HepG2 (cell line): Measurements from ENCODE around the gene DCP1B. TPM values are rescaled to one million over a fixed set of nuclear protein-coding genes. Genes with fewer than 3 reads are reported as not detected.

Source experiments
- ARNTL ChIP-seq: sonication (generic); formaldehyde crosslinking; IDR thresholded peaks from 2 replicates; pipeline ENCODE4 v1.4.0; 2020; ENCODE audit warnings: mild to moderate bottlenecking, missing genetic modification reagents
- CTCF ChIP-seq: sonication (generic); formaldehyde crosslinking; IDR thresholded peaks from 2 replicates; pipeline ENCODE4 v1.5.0; 2020; ENCODE audit warnings: mild to moderate bottlenecking, missing genetic modification reagents, moderate library complexity
- FLYWCH1 ChIP-seq: sonication (generic); formaldehyde crosslinking; IDR thresholded peaks from 2 replicates; pipeline ENCODE4 v1.8.1; 2023; ENCODE audit warnings: mild to moderate bottlenecking, missing genetic modification reagents
- FOXJ3 ChIP-seq: sonication (generic); formaldehyde crosslinking; IDR thresholded peaks from 2 replicates; pipeline ENCODE4 v1.4.0; 2020; ENCODE audit warnings: missing genetic modification reagents, mild to moderate bottlenecking, borderline replicate concordance
- HIVEP1 ChIP-seq: sonication (generic); formaldehyde crosslinking; IDR thresholded peaks from 2 replicates; pipeline ENCODE4 v1.4.0; 2020; ENCODE audit warnings: mild to moderate bottlenecking, missing genetic modification reagents
- HOXA3 ChIP-seq: sonication (generic); formaldehyde crosslinking; IDR thresholded peaks from 2 replicates; pipeline ENCODE4 v1.5.0; 2020; ENCODE audit warnings: missing genetic modification reagents
- IRX3 ChIP-seq: sonication (generic); formaldehyde crosslinking; IDR thresholded peaks from 2 replicates; pipeline ENCODE4 v1.8.1; 2023; ENCODE audit warnings: mild to moderate bottlenecking, low read depth, missing genetic modification reagents, borderline replicate concordance
- ISL2 ChIP-seq: sonication (generic); formaldehyde crosslinking; IDR thresholded peaks from 2 replicates; pipeline ENCODE4 v1.5.0; 2020; ENCODE audit warnings: missing genetic modification reagents
- KLF13 ChIP-seq: sonication (generic); formaldehyde crosslinking; IDR thresholded peaks from 2 replicates; pipeline ENCODE4 v1.4.0; 2020; ENCODE audit warnings: mild to moderate bottlenecking, missing genetic modification reagents
- MTF2 ChIP-seq: sonication (generic); formaldehyde crosslinking; IDR thresholded peaks from 2 replicates; pipeline ENCODE4 v1.5.0; 2020; ENCODE audit warnings: missing genetic modification reagents, borderline replicate concordance
- REPIN1 ChIP-seq: sonication (generic); formaldehyde crosslinking; IDR thresholded peaks from 2 replicates; pipeline ENCODE4 v1.8.0; 2022; ENCODE audit warnings: missing genetic modification reagents, low read depth, mild to moderate bottlenecking, borderline replicate concordance
- SATB2 ChIP-seq: sonication (generic); formaldehyde crosslinking; IDR thresholded peaks from 2 replicates; pipeline ENCODE4 v1.5.0; 2020; ENCODE audit warnings: missing genetic modification reagents
- SP1 ChIP-seq, 2 experiments: fragments of 450-650 bp in 1 of 2; sonication (generic) in 1 of 2; formaldehyde crosslinking in 1 of 2; IDR thresholded peaks; 2 replicates each; pipeline versions ENCODE4 v1.4.0 to v1.6.1; 2016 to 2020; ENCODE audit warnings: missing genetic modification reagents in 1 of 2
- SRSF9 ChIP-seq: fragments of 200-400 bp; formaldehyde crosslinking; IDR thresholded peaks from 2 replicates; pipeline ENCODE4 v1.6.1; 2018; ENCODE audit warnings: borderline replicate concordance, mild to moderate bottlenecking, low read depth, low read length; ENCODE audit not compliant: insufficient read depth, poor library complexity, severe bottlenecking
- TGIF2 ChIP-seq: IDR thresholded peaks from 2 replicates; pipeline ENCODE4 v1.6.1; 2016; ENCODE audit warnings: control low read depth, missing compliant biosample characterization
- TRIM24 ChIP-seq: sonication (generic); formaldehyde crosslinking; IDR thresholded peaks from 2 replicates; pipeline ENCODE4 v1.8.0; 2022; ENCODE audit warnings: mild to moderate bottlenecking, missing genetic modification reagents
- ZNF18 ChIP-seq: sonication (generic); formaldehyde crosslinking; IDR thresholded peaks from 2 replicates; pipeline ENCODE4 v1.8.0; 2022; ENCODE audit warnings: mild to moderate bottlenecking, missing genetic modification reagents; ENCODE audit not compliant: insufficient replicate concordance
- ZNF431 ChIP-seq: sonication (generic); formaldehyde crosslinking; IDR thresholded peaks from 2 replicates; pipeline ENCODE4 v1.9.0; 2022; ENCODE audit warnings: missing genetic modification reagents, low read depth, mild to moderate bottlenecking, borderline replicate concordance
- ZNF546 ChIP-seq: sonication (generic); formaldehyde crosslinking; conservative IDR thresholded peaks from 2 replicates; pipeline ENCODE4 v1.8.1; 2023; ENCODE audit warnings: mild to moderate bottlenecking, missing genetic modification reagents
- ZNF709 ChIP-seq: sonication (generic); formaldehyde crosslinking; IDR thresholded peaks from 2 replicates; pipeline ENCODE4 v1.5.0; 2020; ENCODE audit warnings: mild to moderate bottlenecking, missing genetic modification reagents
- ZNF777 ChIP-seq: sonication (generic); formaldehyde crosslinking; IDR thresholded peaks from 2 replicates; pipeline ENCODE4 v1.4.0; 2020; ENCODE audit warnings: missing genetic modification reagents
- polyA plus RNA-seq, 8 experiments: library from polyadenylated mRNA; depleted of rRNA in 3 of 8; stranded (reverse) in 7 of 8; unstranded in 1 of 8; fragments of >200 nt; fragmentation: Illumina TruSeq in 4 of 8; extraction: Trizol in 4 of 8; gene quantifications; 2 replicates each; pipeline versions ENCODE4 v1.2.1 to v1.2.3, GENCODE V29; 2011 to 2016; ENCODE audit warnings: low read depth in 4 of 8, missing spikeins in 1 of 8, mixed read lengths in 1 of 8; ENCODE audit not compliant: insufficient read depth in 1 of 8
- total RNA-seq, 5 experiments: library from RNA; depleted of rRNA; stranded (reverse); fragments of >200 nt; fragmentation: Illumina TruSeq; extraction: Trizol; gene quantifications; 2 replicates each; pipeline ENCODE4 v1.2.3, GENCODE V29; 2016; ENCODE audit warnings: low read depth in 1 of 5
- TF ChIP-seq, protein P1 (sequence below): IDR thresholded peaks from 2 replicates; pipeline ENCODE4 v1.6.1; 2016; ENCODE audit warnings: mild to moderate bottlenecking, missing biosample characterization, missing genetic modification reagents
- TF ChIP-seq, protein P2 (sequence below): IDR thresholded peaks from 2 replicates; pipeline ENCODE4 v1.6.1; 2016; ENCODE audit warnings: missing compliant biosample characterization, missing genetic modification reagents, borderline replicate concordance
- TF ChIP-seq, protein P3 (sequence below): sonication (generic); formaldehyde crosslinking; IDR thresholded peaks from 2 replicates; pipeline ENCODE4 v1.4.0; 2020; ENCODE audit warnings: missing genetic modification reagents; ENCODE audit errors: not compliant biosample characterization

DCP1B gene
- total and polyA plus RNA-seq, 2 of the 13 experiments (the other 11 are each of a cell fraction or from before 2014, with no cell fraction given) = 11.4 to 27.2 TPM

- no peak for TF ChIP-seq ZNF18 (CRISPR knock-in tag)
- TF ChIP-seq, protein P1, sequence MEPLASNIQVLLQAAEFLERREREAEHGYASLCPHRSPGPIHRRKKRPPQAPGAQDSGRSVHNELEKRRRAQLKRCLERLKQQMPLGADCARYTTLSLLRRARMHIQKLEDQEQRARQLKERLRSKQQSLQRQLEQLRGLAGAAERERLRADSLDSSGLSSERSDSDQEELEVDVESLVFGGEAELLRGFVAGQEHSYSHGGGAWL (CRISPR knock-in tag) = peak; percentile 62; the same call in 1 of the 2 replicates
- no peak for TF ChIP-seq KLF13
- no peak for TF ChIP-seq TGIF2
- TF ChIP-seq IRX3 (CRISPR knock-in tag) = peak; percentile 59; the same call in 1 of the 2 replicates
- TF ChIP-seq ARNTL (CRISPR knock-in tag) = no peak
- TF ChIP-seq FLYWCH1 (CRISPR knock-in tag) = no peak
- peak; percentile 78; the same call in 1 of the 2 replicates for TF ChIP-seq MTF2
- TF ChIP-seq ZNF431 = peak; percentile 59; the same call in 1 of the 2 replicates
- no peak for TF ChIP-seq SRSF9
- 0 out of 2 replicates have a peak, but pooled peaks have one; percentile 57 for TF ChIP-seq ZNF546 (CRISPR knock-in tag)
- no peak for TF ChIP-seq ISL2
- TF ChIP-seq, protein P2, sequence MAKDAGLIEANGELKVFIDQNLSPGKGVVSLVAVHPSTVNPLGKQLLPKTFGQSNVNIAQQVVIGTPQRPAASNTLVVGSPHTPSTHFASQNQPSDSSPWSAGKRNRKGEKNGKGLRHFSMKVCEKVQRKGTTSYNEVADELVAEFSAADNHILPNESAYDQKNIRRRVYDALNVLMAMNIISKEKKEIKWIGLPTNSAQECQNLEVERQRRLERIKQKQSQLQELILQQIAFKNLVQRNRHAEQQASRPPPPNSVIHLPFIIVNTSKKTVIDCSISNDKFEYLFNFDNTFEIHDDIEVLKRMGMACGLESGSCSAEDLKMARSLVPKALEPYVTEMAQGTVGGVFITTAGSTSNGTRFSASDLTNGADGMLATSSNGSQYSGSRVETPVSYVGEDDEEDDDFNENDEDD (CRISPR knock-in tag) = peak; percentile 78; the same call in 1 of the 2 replicates
- TF ChIP-seq, protein P3, sequence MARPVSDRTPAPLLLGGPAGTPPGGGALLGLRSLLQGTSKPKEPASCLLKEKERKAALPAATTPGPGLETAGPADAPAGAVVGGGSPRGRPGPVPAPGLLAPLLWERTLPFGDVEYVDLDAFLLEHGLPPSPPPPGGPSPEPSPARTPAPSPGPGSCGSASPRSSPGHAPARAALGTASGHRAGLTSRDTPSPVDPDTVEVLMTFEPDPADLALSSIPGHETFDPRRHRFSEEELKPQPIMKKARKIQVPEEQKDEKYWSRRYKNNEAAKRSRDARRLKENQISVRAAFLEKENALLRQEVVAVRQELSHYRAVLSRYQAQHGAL (CRISPR knock-in tag) = peak; percentile 29
- no peak for TF ChIP-seq FOXJ3 (CRISPR knock-in tag)
- TF ChIP-seq REPIN1 (CRISPR knock-in tag) = peak; percentile 81
- no peak for TF ChIP-seq SP1 (IDR thresholded peaks at IDR 0.05)
- TF ChIP-seq SP1 (CRISPR knock-in tag; IDR thresholded peaks at IDR 0.05) = peak; percentile 82
- TF ChIP-seq CTCF (CRISPR knock-in tag) = peak; percentile 92
- TF ChIP-seq SATB2 (CRISPR knock-in tag) = no peak
- TF ChIP-seq ZNF709 = 0 out of 2 replicates have a peak, but pooled peaks have one; percentile 66
- TF ChIP-seq HIVEP1 (CRISPR knock-in tag) = no peak
- no peak for TF ChIP-seq TRIM24 (CRISPR knock-in tag)
- no peak for TF ChIP-seq ZNF777 (CRISPR knock-in tag)
- peak; percentile 63 for TF ChIP-seq HOXA3 (CRISPR knock-in tag)
Measured at GRCh38 chr12:2034633-2035430, 30.6 kb upstream of the DCP1B start (continued).
